GM12865 (cell line): ENCODE measurements around the gene SLC24A3.

Experiments used
- DNase-seq: peaks from one replicate; pipeline ENCODE4 v3.0.0; 2010; ENCODE audit warnings: low read depth
- H3K4me3 ChIP-seq: 2 replicates; pipeline ENCODE4 v1.5.1; 2011; ENCODE audit warnings: mild to moderate bottlenecking, low read depth, low read length, control low read depth
- CTCF ChIP-seq: IDR thresholded peaks from 2 replicates; pipeline ENCODE4 v1.5.1; 2011; ENCODE audit warnings: low read length, control low read depth, low read depth, inconsistent platforms; ENCODE audit not compliant: insufficient read depth; ENCODE audit errors: missing control alignments

SLC24A3 gene

GRCh38 chr20:19769507-19769906 is 557.1 kb downstream of the SLC24A3 start:
- DNase-seq = no peak
- no peak overlapping the region for H3K4me3 ChIP-seq
- no peak for TF ChIP-seq CTCF

GRCh38 chr20:19770375-19770774 is 557.9 kb downstream of the SLC24A3 start:
- H3K4me3 ChIP-seq = no peak overlapping the region
- DNase-seq = no peak
- TF ChIP-seq CTCF = no peak

DNA sequence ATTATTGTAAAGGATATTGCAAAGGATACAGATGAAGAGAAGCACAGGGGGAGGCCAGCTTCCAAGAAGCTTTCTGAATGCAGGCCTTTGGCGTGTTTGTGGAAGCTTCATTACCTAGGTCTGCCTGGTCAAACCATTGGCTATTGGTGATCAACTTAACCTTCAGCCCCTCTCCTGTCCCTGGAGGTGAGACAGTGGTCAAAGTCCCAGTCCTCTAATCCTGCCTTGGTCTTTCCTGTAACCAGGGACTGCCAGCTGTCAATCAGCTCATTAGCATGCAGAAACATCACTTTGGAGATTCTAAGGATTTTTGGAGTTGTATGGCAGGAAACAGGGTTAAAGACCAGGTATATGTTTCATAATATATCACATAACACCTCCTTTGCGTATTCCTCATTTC is 558.6 kb downstream of the SLC24A3 start:
- DNase-seq = no peak
- no peak for TF ChIP-seq CTCF
- H3K4me3 ChIP-seq = no peak overlapping the region
